Measurements from ENCODE around the gene EDA. TPM values are rescaled to one million over a fixed set of nuclear protein-coding genes. Genes with fewer than 3 reads are reported as not detected.

The EDA gene
- polyA plus RNA-seq, 6 donors from 2014 or later = not detected

DNA sequence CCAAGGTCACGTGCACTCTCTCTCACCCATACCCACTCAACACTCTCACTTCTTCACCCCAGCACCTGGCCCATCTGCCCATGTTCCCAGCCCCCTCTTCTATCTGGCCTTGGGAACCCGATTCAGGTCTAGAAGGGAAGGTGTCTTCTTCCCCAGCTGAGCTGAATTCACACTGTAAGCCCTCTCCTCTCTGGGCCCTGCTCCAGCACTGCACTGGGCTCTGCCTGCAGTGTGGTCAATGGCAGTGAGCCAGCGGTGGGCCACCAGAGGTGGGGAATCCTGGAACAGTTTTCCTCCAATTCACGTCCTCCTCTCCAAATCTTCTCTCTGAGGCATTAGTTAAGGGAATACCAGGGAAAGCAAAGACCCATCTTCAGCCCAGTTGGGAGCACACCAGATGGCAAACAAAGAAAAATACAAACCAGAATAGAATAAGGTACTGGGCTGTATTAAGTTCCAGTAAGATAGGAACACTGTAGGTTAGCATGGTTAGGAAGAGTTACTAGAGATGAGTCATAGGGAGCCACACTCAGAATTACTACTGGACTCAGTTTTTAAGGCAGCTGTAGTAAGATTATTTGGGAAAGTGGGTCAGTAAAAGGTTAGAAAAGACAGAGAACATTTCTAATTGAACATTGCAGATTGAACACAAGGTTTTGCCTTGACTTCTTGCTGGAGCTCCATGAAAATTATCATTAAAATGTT lies 428.8 kb downstream of the EDA start:
- Mint-ChIP-seq H3K36me3 (no peaks in the 10 kb centered on the region), H3K27ac (no peak overlapping the region), H3K27me3 (peaks cover 0 to 35% (median 0%) of the 10 kb centered on the region in 3 donors), H3K4me1 (no peaks in the 10 kb centered on the region), H3K4me3 (no peak overlapping the region), H3K9me3 (peaks cover 0 to 1% (median 0%) of the 10 kb centered on the region in 7 donors)
- ATAC-seq (ENCODE audit: low read depth in 2 of 2) (no peak), DNase-seq (no peak)

DNA sequence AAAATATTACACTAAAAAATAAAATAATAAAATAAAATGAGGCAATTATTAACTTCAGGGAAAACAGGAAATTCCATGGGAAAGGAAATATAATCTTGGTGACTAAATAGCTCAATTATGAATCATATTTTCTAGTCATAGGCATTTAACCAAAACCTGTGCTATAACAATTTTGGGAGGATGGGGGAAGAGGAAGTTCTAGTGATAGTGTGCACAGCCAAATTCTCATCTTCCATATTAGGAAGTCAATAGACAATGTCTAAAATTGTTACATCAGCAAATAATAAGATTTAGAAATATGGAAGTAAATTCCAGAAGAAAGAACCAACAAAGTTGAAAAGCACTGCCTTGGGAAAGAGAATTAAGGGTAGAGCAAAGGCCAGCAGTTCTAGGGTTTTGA lies 431.1 kb downstream of the EDA start:
- Mint-ChIP-seq H3K4me1 (no peaks in the 10 kb centered on the region), H3K9me3 (no peaks in the 10 kb centered on the region), H3K4me3 (no peak overlapping the region), H3K27ac (no peak overlapping the region), H3K36me3 (no peaks in the 10 kb centered on the region), H3K27me3 (peaks cover 0 to 37% (median 2%) of the 10 kb centered on the region in 3 donors)
- DNase-seq = no peak
- no peak for ATAC-seq (ENCODE audit: low read depth in 2 of 2)

DNA sequence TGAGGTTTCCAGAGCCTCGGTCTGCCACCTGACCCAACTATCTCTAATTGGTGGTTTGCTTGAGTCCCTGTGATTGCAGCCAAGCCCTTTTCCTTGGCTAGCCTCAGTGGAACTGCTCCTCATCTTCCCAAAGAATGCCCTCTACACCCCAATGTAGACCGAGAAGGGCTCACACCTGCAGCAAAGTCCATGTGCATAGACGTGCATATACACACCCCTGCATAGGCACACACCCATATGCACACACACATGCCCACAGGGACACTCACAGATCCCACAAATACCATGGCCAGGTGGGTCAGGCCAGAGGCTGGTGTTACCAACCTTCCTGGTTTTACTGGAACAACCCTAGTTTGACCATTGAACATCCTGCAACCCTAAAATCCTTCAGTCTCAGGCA lies 433.5 kb downstream of the EDA start:
- Mint-ChIP-seq H3K27ac (no peak overlapping the region), H3K36me3 (no peaks in the 10 kb centered on the region), H3K4me3 (no peak overlapping the region), H3K4me1 (no peaks in the 10 kb centered on the region), H3K9me3 (no peaks in the 10 kb centered on the region), H3K27me3 (peaks cover 0 to 35% (median 9%) of the 10 kb centered on the region in 3 donors)
- ATAC-seq (ENCODE audit: low read depth in 2 of 2) = no peak
- no peak for DNase-seq

DNA sequence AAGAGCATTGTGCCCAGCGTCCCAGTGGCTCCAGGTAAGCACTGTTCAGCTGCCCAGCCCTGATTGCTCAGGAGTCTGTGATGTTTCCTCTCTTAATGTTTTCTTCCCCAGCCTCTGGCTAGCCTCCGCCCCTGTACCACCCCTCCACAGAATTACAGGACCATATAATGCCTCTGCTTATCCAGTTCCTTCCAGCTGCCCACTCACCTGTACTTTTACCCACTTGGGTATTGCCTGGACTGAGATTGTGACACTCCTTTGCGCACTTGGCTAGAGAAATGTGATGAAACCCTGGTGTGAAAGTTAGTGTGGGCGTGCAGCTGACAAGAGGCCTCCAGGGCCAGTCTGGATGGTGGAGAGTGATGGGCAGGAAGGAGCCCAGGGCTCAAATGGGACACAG lies 434.0 kb downstream of the EDA start, which contains the start of gene AWAT2:
TSS of gene AWAT2 (minus strand) at position 14 of the 400 bp plus-strand sequence. CDS start at position 8, 6 bp downstream.
- no peak for ATAC-seq (ENCODE audit: low read depth in 2 of 2)
- no peak for DNase-seq
- Mint-ChIP-seq H3K9me3 (no peaks in the 10 kb centered on the region), H3K27me3 (peaks cover 0 to 31% (median 9%) of the 10 kb centered on the region in 3 donors), H3K4me3 (no peak within 1 kb of the TSS), H3K27ac (no peak within 1 kb of the TSS), H3K4me1 (no peaks in the 10 kb centered on the region), H3K36me3 (no peaks in the 10 kb centered on the region)

DNA sequence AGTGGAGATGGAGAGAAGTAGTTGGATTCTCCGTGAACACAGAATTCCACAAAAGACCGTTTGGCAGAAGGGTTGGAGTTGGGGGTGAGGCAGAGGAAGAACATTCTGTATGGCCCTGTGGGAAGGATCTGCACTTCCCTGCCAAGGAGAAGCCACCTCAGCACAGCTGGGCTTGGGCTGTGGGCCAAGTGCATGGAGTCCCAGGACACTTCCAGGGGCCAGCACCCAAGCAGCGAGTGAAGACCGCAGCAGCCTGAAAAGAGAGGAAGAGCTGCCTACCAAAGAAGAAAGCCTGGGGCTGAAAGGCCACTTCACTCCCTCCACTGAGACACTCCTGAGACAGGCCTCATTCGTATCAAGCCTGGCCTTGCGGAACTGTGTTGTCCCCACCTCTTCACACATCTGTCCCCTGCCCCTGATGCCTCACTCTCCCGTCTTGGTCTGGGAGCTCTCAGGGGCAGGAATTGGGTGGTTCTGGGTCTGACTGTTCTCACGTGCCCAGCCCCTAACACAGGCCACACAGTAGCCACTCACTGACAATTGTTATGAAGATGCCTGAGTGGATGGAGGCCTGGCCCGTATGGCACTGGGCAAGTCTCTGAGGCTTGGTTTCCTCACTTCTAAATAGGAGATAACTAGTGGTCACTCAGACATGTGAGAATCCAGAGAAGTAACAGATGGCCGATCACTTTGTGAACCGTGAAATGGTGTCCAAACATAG lies 437.1 kb downstream of the EDA start:
- H3K27me3 Mint-ChIP-seq = peaks cover 0 to 40% (median 9%) of the 10 kb centered on the region in 3 donors
- no peak overlapping the region for H3K4me3 Mint-ChIP-seq
- H3K36me3 Mint-ChIP-seq = no peaks in the 10 kb centered on the region
- H3K27ac Mint-ChIP-seq = no peak overlapping the region
- no peak for DNase-seq
- no peak for ATAC-seq (ENCODE audit: low read depth in 2 of 2)
- H3K9me3 Mint-ChIP-seq = no peaks in the 10 kb centered on the region
- no peaks in the 10 kb centered on the region for H3K4me1 Mint-ChIP-seq

DNA sequence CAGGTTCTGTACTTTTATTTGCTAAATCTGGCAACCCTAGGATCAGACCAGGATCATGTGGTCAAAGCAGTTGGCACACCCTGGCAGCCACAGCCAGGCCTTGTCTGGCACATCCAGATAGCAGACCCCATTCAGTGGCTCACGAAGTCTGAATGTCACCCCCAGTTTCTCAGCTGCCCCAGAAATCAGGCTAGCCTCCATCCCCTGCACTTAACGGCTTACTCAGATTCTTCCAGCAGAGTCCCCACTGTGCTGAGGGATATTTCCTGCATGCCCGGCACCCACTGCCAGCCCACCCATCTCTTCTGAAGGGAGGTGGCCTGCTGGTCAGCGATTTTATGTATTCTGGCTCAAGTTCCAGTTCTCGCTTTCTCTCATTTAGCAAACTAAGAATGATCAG lies 438.5 kb downstream of the EDA start:
- no peak for DNase-seq
- Mint-ChIP-seq H3K4me1 (no peaks in the 10 kb centered on the region), H3K4me3 (no peak overlapping the region), H3K9me3 (no peaks in the 10 kb centered on the region), H3K27ac (no peak overlapping the region), H3K36me3 (no peaks in the 10 kb centered on the region), H3K27me3 (peaks cover 0 to 35% (median 9%) of the 10 kb centered on the region in 3 donors)
- no peak for ATAC-seq (ENCODE audit: low read depth in 2 of 2)

DNA sequence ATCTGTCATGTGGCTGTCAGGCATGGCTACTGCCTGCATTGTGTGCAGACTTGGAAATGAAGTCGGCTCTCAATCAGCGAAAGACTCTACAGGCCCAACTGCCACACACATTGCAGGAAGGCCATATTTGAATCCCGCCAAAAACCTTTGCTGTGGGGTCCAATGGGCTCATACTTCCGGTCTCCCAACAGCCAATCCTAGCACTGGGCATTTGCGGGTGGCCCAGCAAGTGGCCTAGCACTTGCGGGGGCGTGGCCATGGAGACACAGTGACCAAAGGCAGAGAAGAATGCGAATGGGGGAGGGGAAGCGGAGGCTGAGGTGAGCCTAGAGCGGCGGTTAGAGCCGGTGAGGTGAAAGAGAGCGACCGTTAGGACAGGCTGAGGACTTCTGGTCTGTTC lies 446.2 kb downstream of the EDA start, which contains the start of gene OTUD6A:
TSS of gene OTUD6A (plus strand) at position 382 of the 400 bp plus-strand sequence. CDS start 68 bp downstream, outside the sequence.
- Mint-ChIP-seq H3K27ac (no peak within 1 kb of the TSS), H3K4me3 (no peak within 1 kb of the TSS), H3K36me3 (no peaks in the 10 kb centered on the region), H3K27me3 (peaks cover 0 to 21% (median 11%) of the 10 kb centered on the region in 3 donors), H3K9me3 (peaks cover 0 to 7% (median 2%) of the 10 kb centered on the region in 7 donors), H3K4me1 (no peaks in the 10 kb centered on the region)
- ATAC-seq (ENCODE audit: low read depth in 2 of 2) = no peak
- DNase-seq = no peak

DNA sequence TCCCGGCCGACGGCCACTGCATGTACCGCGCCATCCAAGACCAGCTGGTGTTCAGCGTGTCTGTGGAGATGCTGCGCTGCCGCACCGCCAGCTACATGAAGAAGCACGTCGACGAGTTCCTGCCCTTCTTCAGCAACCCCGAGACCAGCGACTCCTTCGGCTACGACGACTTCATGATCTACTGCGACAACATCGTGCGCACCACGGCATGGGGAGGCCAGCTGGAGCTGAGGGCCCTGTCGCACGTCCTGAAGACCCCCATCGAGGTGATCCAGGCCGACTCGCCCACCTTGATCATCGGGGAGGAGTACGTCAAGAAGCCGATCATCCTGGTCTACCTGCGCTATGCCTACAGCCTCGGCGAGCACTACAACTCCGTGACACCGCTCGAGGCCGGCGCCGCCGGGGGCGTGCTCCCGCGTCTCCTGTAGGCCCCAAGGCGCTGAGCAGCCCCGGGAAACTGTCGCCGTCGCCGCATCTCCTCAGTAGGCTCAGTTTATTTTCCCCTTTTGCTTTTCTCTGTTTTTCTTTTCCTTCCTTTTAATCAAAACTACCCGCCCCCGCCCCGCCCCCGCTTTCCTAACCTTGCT lies 447.1 kb downstream of the EDA start:
- Mint-ChIP-seq H3K4me3 (no peak overlapping the region), H3K27ac (no peak overlapping the region), H3K4me1 (no peaks in the 10 kb centered on the region), H3K9me3 (peaks cover 0 to 7% (median 4%) of the 10 kb centered on the region in 7 donors), H3K36me3 (no peaks in the 10 kb centered on the region), H3K27me3 (peaks cover 0 to 31% (median 21%) of the 10 kb centered on the region in 3 donors)
- DNase-seq (no peak), ATAC-seq (ENCODE audit: low read depth in 2 of 2) (no peak)

DNA sequence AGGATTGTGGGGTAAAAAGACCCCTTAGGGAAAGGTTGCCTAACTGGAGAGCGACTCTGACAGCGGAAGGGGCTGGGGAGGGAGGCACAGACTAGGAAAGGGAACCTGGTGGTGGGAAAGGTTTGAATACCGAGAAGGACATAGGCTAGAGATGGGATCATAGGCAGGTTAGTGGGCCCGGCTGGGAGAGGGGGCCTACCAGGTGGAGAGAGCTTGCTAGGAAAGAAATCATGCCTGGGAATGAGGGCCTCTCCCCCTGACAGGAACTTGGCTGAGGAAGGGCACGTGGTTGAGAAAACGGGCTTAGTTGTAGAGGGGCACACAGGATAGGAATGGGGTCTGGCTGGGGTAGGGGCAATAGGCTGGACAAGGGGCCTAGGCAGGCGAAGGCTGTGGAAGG lies 450.7 kb downstream of the EDA start:
- peaks cover 0 to 7% (median 3%) of the 10 kb centered on the region in 7 donors for H3K9me3 Mint-ChIP-seq
- no peaks in the 10 kb centered on the region for H3K4me1 Mint-ChIP-seq
- H3K27me3 Mint-ChIP-seq = peaks cover 0 to 33% (median 22%) of the 10 kb centered on the region in 3 donors
- DNase-seq = no peak
- ATAC-seq (ENCODE audit: low read depth in 2 of 2) = no peak
- peak overlapping the region in 1 of 6 donors; percentile 53 for H3K27ac Mint-ChIP-seq
- no peaks in the 10 kb centered on the region for H3K36me3 Mint-ChIP-seq
- H3K4me3 Mint-ChIP-seq = no peak overlapping the region

DNA sequence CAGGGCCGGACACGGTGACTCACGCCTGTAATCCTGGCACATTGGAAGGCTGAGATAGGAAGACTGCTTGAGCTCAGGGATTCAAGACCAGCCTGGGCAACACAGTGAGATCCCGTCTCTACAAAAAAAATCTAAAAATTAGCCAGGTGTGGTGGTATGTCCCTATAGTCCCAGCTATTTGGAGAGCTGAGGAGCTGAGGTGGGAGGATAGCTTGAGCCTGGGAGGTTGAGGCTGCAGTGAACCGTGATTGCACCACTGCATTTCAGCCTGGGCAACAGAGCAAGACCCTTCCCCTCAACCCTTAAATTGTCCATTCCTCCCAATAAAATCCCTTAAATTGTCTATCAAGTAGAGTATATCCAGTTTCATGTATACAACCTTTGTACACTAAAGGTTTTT lies 463.4 kb downstream of the EDA start:
- no peaks in the 10 kb centered on the region for H3K36me3 Mint-ChIP-seq
- DNase-seq (no peak), ATAC-seq (ENCODE audit: low read depth in 2 of 2) (no peak)
- no peaks in the 10 kb centered on the region for H3K4me1 Mint-ChIP-seq
- H3K4me3 Mint-ChIP-seq = no peak overlapping the region
- H3K9me3 Mint-ChIP-seq = peaks cover 0 to 6% (median 0%) of the 10 kb centered on the region in 7 donors
- peaks cover 0 to 8% (median 4%) of the 10 kb centered on the region in 3 donors for H3K27me3 Mint-ChIP-seq
- H3K27ac Mint-ChIP-seq = no peak overlapping the region

DNA sequence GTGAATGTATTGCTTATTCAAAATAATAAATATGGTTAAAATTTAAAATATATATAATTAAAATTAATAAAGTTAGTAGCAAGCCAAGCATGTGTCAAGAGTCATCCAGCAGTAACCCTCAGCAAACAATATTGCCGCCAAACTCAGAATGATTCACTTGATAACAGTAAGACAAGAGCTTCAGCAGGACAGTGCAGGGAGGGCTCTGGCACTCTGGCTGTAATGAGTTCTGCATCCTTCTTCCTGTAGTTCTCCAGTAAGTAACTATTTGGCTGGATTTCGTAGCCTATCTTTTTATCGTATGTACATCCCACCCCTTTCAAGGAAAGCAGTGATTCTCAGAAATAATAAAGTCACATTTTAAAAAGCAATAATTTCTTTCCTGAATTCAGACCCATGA lies 464.0 kb downstream of the EDA start:
- DNase-seq (no peak), ATAC-seq (ENCODE audit: low read depth in 2 of 2) (no peak)
- no peak overlapping the region for H3K4me3 Mint-ChIP-seq
- no peaks in the 10 kb centered on the region for H3K4me1 Mint-ChIP-seq
- H3K27me3 Mint-ChIP-seq = peaks cover 0 to 8% (median 4%) of the 10 kb centered on the region in 3 donors
- H3K9me3 Mint-ChIP-seq = peaks cover 0 to 6% (median 0%) of the 10 kb centered on the region in 7 donors
- no peaks in the 10 kb centered on the region for H3K36me3 Mint-ChIP-seq
- H3K27ac Mint-ChIP-seq = no peak overlapping the region

DNA sequence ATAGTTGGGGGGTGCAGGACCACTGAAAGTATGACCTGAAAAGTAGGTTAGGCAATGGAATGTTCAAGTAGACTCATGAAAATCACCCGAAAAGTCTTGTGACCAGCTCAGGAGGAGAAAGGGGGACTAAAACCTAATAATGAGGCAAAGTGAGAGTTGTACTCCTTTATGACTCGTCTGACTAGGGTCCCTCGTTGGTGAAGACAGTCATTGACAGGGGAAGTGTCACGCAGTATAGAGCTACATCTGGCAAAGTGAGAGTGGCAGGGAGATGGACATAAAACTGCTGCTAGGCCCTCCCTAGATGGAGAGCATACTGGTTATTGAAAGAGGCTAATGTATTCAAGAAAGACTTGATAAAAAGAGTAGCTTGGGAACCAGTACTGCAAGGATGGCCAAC lies 466.8 kb downstream of the EDA start:
- Mint-ChIP-seq H3K9me3 (no peaks in the 10 kb centered on the region), H3K27me3 (peaks cover 0 to 8% (median 4%) of the 10 kb centered on the region in 3 donors), H3K27ac (no peak overlapping the region), H3K4me3 (no peak overlapping the region), H3K36me3 (no peaks in the 10 kb centered on the region), H3K4me1 (no peaks in the 10 kb centered on the region)
- DNase-seq = no peak
- ATAC-seq (ENCODE audit: low read depth in 2 of 2) = no peak

DNA sequence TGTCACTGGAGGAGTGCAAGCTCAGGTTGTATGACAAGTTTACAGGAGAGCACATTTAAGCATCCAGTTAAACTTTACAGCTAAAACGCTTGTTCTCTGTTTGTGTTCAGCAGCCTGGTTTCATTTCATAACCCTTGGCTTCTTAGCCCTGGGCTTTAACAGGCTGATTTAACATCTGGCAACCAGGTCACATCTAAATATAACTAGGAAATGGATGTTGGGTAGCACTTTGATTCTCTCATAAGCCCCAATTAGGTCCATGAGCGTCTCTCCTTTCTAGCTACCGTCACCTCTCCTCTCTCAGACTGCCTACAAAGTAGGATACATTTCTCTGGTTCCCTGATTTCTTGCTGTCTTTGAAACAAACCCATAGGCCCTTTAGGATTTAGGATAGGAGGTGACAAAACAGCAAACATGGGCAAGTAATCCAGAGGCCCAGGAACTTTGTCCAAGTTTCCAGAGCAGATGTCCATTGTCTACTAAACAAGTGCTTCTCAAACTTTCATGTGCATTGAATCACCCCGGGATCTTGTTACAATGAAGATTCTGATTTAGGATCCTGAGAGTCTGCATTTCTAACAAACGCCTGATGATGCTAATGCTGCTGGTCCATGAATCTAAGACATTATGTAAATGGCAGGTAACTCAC lies 468.8 kb downstream of the EDA start:
- DNase-seq = no peak
- Mint-ChIP-seq H3K9me3 (no peaks in the 10 kb centered on the region), H3K36me3 (no peaks in the 10 kb centered on the region), H3K27ac (peak overlapping the region in 1 of 6 donors; percentile 34), H3K27me3 (peaks cover 0 to 7% (median 0%) of the 10 kb centered on the region in 3 donors), H3K4me1 (no peaks in the 10 kb centered on the region), H3K4me3 (no peak overlapping the region)
- no peak for ATAC-seq (ENCODE audit: low read depth in 2 of 2)
